ENCODE measurements around the gene OR51T1.
"Not testable (repeated sequence)": the region's sequence is repeated elsewhere in the genome, so short reads cannot be mapped to it uniquely, and the experiment has no call there.

The OR51T1 gene, protein sequence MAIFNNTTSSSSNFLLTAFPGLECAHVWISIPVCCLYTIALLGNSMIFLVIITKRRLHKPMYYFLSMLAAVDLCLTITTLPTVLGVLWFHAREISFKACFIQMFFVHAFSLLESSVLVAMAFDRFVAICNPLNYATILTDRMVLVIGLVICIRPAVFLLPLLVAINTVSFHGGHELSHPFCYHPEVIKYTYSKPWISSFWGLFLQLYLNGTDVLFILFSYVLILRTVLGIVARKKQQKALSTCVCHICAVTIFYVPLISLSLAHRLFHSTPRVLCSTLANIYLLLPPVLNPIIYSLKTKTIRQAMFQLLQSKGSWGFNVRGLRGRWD

GRCh38 chr11:4881860-4882500, at the start of gene OR51T1:
OR51T1 (plus strand) TSS chr11:4881900; CDS start chr11:4881900, 0 bp downstream.
- Histone ChIP-seq H3K36me3 (no peaks in the 10 kb centered on the region), H3K4me2 (no peak within 1 kb of the TSS), H4K20me1 (no peaks in the 10 kb centered on the region), H3K4me1 (no peaks in the 10 kb centered on the region), H3K9me3 (no peaks in the 10 kb centered on the region), H3K9ac (no peak within 1 kb of the TSS), H3K27ac (no peak within 1 kb of the TSS), H3K4me3 (no peak within 1 kb of the TSS), H3K27me3 (no peaks in the 10 kb centered on the region)
- no peak for TF ChIP-seq Cebpa-rat (IDR thresholded peaks at IDR 0.05)

GRCh38 chr11:4839851-4840549, 41.7 kb upstream of the OR51T1 start:
- H3K9ac ChIP-seq = no peak overlapping the region
- no peaks in the 10 kb centered on the region for H3K36me3 ChIP-seq
- H3K27me3 ChIP-seq = no peaks in the 10 kb centered on the region
- no peaks in the 10 kb centered on the region for H4K20me1 ChIP-seq
- TF ChIP-seq Cebpa-rat (IDR thresholded peaks at IDR 0.05) = no peak
- H3K27ac ChIP-seq = no peak overlapping the region
- H3K4me2 ChIP-seq = no peak overlapping the region
- H3K4me3 ChIP-seq = no peak overlapping the region
- no peaks in the 10 kb centered on the region for H3K4me1 ChIP-seq
- H3K9me3 ChIP-seq = 0 out of 2 replicates have a peak, but pooled peaks cover 3% of the 10 kb centered on the region

- Histone ChIP-seq H3K36me3 (no peaks in the 10 kb centered on the region), H3K27me3 (no peaks in the 10 kb centered on the region), H4K20me1 (no peaks in the 10 kb centered on the region), H3K9me3 (no peaks in the 10 kb centered on the region), H3K4me3 (no peak within 1 kb of the TSS), H3K4me2 (no peak within 1 kb of the TSS), H3K4me1 (no peaks in the 10 kb centered on the region), H3K9ac (no peak within 1 kb of the TSS), H3K27ac (no peak within 1 kb of the TSS)
- TF ChIP-seq Cebpa-rat (IDR thresholded peaks at IDR 0.05) = no peak
These were observed 32.7 kb upstream of the OR51T1 start, which contains the start of gene OR51S1 for GRCh38 chr11:4848908-4849532. OR51S1 (minus strand) TSS chr11:4849208; CDS start chr11:4849208, 0 bp downstream.

- TF ChIP-seq Cebpa-rat (IDR thresholded peaks at IDR 0.05) = no peak
- Histone ChIP-seq H3K27me3 (no peaks in the 10 kb centered on the region), H4K20me1 (no peaks in the 10 kb centered on the region), H3K9me3 (no peaks in the 10 kb centered on the region), H3K4me2 (no peak overlapping the region), H3K9ac (no peak overlapping the region), H3K36me3 (no peaks in the 10 kb centered on the region), H3K27ac (no peak overlapping the region), H3K4me1 (no peaks in the 10 kb centered on the region), H3K4me3 (no peak overlapping the region)
These were observed 30.7 kb upstream of the OR51T1 start for GRCh38 chr11:4851033-4851432.

- not testable (repeated sequence) for H3K4me3 ChIP-seq, H3K9me3 ChIP-seq, H3K4me2 ChIP-seq, H3K27me3 ChIP-seq, H4K20me1 ChIP-seq, H3K9ac ChIP-seq, H3K4me1 ChIP-seq, H3K27ac ChIP-seq, H3K36me3 ChIP-seq
These were observed 27.4 kb upstream of the OR51T1 start for GRCh38 chr11:4854286-4854685.

GRCh38 chr11:4862447-4863236, 19.1 kb upstream of the OR51T1 start:
- Histone ChIP-seq H3K4me2 (no peak overlapping the region), H3K36me3 (no peaks in the 10 kb centered on the region), H3K9ac (no peak overlapping the region), H4K20me1 (no peaks in the 10 kb centered on the region), H3K4me3 (no peak overlapping the region), H3K9me3 (peaks cover 7% of the 10 kb centered on the region), H3K4me1 (no peaks in the 10 kb centered on the region), H3K27me3 (no peaks in the 10 kb centered on the region), H3K27ac (no peak overlapping the region)
- no peak for TF ChIP-seq Cebpa-rat (IDR thresholded peaks at IDR 0.05)

- H3K4me2 ChIP-seq = no peak overlapping the region
These were observed 17.8 kb upstream of the OR51T1 start for GRCh38 chr11:4863876-4864275.

GRCh38 chr11:4865855-4866254, 15.8 kb upstream of the OR51T1 start:
- Histone ChIP-seq H3K36me3 (no peaks in the 10 kb centered on the region), H4K20me1 (no peaks in the 10 kb centered on the region), H3K4me3 (no peak overlapping the region), H3K27me3 (no peaks in the 10 kb centered on the region), H3K9ac (no peak overlapping the region), H3K9me3 (peaks cover 7% of the 10 kb centered on the region), H3K4me1 (peaks cover under 1% of the 10 kb centered on the region; the same call in 1 of the 2 replicates), H3K27ac (no peak overlapping the region), H3K4me2 (peak overlapping the region; percentile 6; the same call in 1 of the 2 replicates)
- TF ChIP-seq Cebpa-rat (IDR thresholded peaks at IDR 0.05) = no peak

More at GRCh38 chr11:4863876-4864275, 17.8 kb upstream of the OR51T1 start:
- Histone ChIP-seq H3K4me1 (no peaks in the 10 kb centered on the region), H3K27ac (no peak overlapping the region), H3K4me3 (no peak overlapping the region), H3K9ac (no peak overlapping the region), H3K36me3 (no peaks in the 10 kb centered on the region), H3K27me3 (no peaks in the 10 kb centered on the region), H3K9me3 (peaks cover 7% of the 10 kb centered on the region), H4K20me1 (no peaks in the 10 kb centered on the region)
- TF ChIP-seq Cebpa-rat (IDR thresholded peaks at IDR 0.05) = no peak

GRCh38 chr11:4881188-4881587, 512 bp upstream of the OR51T1 start:
- no peak for TF ChIP-seq Cebpa-rat (IDR thresholded peaks at IDR 0.05)
- no peak overlapping the region for H3K4me2 ChIP-seq
- H3K36me3 ChIP-seq = no peaks in the 10 kb centered on the region
- H3K4me3 ChIP-seq = no peak overlapping the region
- H4K20me1 ChIP-seq = no peaks in the 10 kb centered on the region
- H3K4me1 ChIP-seq = peaks cover 5% of the 10 kb centered on the region; the same call in 1 of the 2 replicates
- no peaks in the 10 kb centered on the region for H3K9me3 ChIP-seq
- no peak overlapping the region for H3K27ac ChIP-seq
- H3K27me3 ChIP-seq = no peaks in the 10 kb centered on the region
- H3K9ac ChIP-seq = no peak overlapping the region
